Calu3 (cell line): Measurements from ENCODE around the gene ACADVL. TPM values are rescaled to one million over a fixed set of nuclear protein-coding genes. Genes with fewer than 3 reads are reported as not detected.
"Not testable (repeated sequence)": the region's sequence is repeated elsewhere in the genome, so short reads cannot be mapped to it uniquely, and the experiment has no call there.

ENCODE experiments used
- BruUV-seq: library from RNA; stranded (reverse); fragments of 400-500 nt; replicated peaks from 2 replicates; lab custom pipeline; 2021; lab: Mats Ljungman, UMichigan
- CTCF ChIA-PET: fragments of 300-600 bp; sonication (Branson Sonifier 250); formaldehyde crosslinking; loops from one replicate; lab custom pipeline; 2022; ENCODE audit warnings: antibody characterized with exemption; lab: Charles Lee
- DNase-seq: peaks from one replicate; pipeline ENCODE4 v3.0.0; 2022
- H3K27ac Mint-ChIP-seq: one replicate; pipeline ENCODE4 v1.8.0; 2022; ENCODE audit warnings: mixed read lengths; ENCODE audit not compliant: unreplicated experiment
- H3K27me3 Mint-ChIP-seq: one replicate; pipeline ENCODE4 v1.8.0; 2022; ENCODE audit warnings: mixed read lengths; ENCODE audit not compliant: unreplicated experiment
- H3K36me3 Mint-ChIP-seq: one replicate; pipeline ENCODE4 v1.8.0; 2022; ENCODE audit warnings: mild to moderate bottlenecking, moderate library complexity, mixed read lengths; ENCODE audit not compliant: insufficient read depth, unreplicated experiment
- H3K4me1 Mint-ChIP-seq: one replicate; pipeline ENCODE4 v1.8.0; 2022; ENCODE audit warnings: mild to moderate bottlenecking, low read depth, mixed read lengths; ENCODE audit not compliant: unreplicated experiment
- H3K4me3 Mint-ChIP-seq: one replicate; pipeline ENCODE4 v1.8.0; 2022; ENCODE audit warnings: mild to moderate bottlenecking, low read depth, moderate library complexity, mixed read lengths; ENCODE audit not compliant: unreplicated experiment
- H3K9me3 Mint-ChIP-seq: one replicate; pipeline ENCODE4 v1.8.0; 2022; ENCODE audit warnings: low read depth, mixed read lengths; ENCODE audit not compliant: unreplicated experiment
- intact Hi-C: fragments of 100-400 bp; cut with micrococcal nuclease; formaldehyde crosslinking; loops from one replicate; pipeline ENCODE4 v1.10.0; 2022; ENCODE audit not compliant: unreplicated experiment
- total RNA-seq: library from RNA; stranded (reverse); gene quantifications from 2 replicates; pipeline ENCODE4 v1.2.3, GENCODE V29; 2022
- TF ChIP-seq, protein P1 (sequence below): fragments of 200-600 bp; IDR thresholded peaks from one replicate; pipeline ENCODE4 v1.8.0; 2022; ENCODE audit warnings: antibody characterized with exemption; ENCODE audit not compliant: unreplicated experiment

Gene ACADVL
- total RNA-seq, 1 experiment from 2014 or later: 552 TPM

- intact Hi-C loops: no loop called here
- H3K4me1 Mint-ChIP-seq: no peaks in the 10 kb centered on the region
- H3K27me3 Mint-ChIP-seq: no peaks in the 10 kb centered on the region
- BruUV-seq: no TSS peak
- DNase-seq: peak; percentile 12
- CTCF ChIA-PET: interaction anchor here (1.0 to 2.6 kb wide), 3 partner anchors 13 to 132 kb away, joined by 3 to 20 read pairs (median 6); no protein-coding TSS in a partner anchor
- TF ChIP-seq, protein P1, sequence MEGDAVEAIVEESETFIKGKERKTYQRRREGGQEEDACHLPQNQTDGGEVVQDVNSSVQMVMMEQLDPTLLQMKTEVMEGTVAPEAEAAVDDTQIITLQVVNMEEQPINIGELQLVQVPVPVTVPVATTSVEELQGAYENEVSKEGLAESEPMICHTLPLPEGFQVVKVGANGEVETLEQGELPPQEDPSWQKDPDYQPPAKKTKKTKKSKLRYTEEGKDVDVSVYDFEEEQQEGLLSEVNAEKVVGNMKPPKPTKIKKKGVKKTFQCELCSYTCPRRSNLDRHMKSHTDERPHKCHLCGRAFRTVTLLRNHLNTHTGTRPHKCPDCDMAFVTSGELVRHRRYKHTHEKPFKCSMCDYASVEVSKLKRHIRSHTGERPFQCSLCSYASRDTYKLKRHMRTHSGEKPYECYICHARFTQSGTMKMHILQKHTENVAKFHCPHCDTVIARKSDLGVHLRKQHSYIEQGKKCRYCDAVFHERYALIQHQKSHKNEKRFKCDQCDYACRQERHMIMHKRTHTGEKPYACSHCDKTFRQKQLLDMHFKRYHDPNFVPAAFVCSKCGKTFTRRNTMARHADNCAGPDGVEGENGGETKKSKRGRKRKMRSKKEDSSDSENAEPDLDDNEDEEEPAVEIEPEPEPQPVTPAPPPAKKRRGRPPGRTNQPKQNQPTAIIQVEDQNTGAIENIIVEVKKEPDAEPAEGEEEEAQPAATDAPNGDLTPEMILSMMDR: no peak
- H3K4me3 Mint-ChIP-seq: no peak overlapping the region
- peaks cover 7% of the 10 kb centered on the region for H3K36me3 Mint-ChIP-seq
- no peak overlapping the region for H3K27ac Mint-ChIP-seq
- no peaks in the 10 kb centered on the region for H3K9me3 Mint-ChIP-seq
Observed at GRCh38 chr17:7177954-7178477, 41.7 kb upstream of the ACADVL start.

GRCh38 chr17:7178973-7179316 is 40.8 kb upstream of the ACADVL start:
- H3K9me3 Mint-ChIP-seq: no peaks in the 10 kb centered on the region
- TF ChIP-seq, protein P1: no peak
- CTCF ChIA-PET: interaction anchor here (1.1 to 2.6 kb wide), 2 partner anchors 17 to 133 kb away, joined by 4 to 20 read pairs; no protein-coding TSS in a partner anchor
- peaks cover 6% of the 10 kb centered on the region for H3K4me1 Mint-ChIP-seq
- no peaks in the 10 kb centered on the region for H3K27me3 Mint-ChIP-seq
- intact Hi-C loops: no loop called here
- no peak overlapping the region for H3K4me3 Mint-ChIP-seq
- peaks cover 7% of the 10 kb centered on the region for H3K36me3 Mint-ChIP-seq
- no peak for DNase-seq
- BruUV-seq: no TSS peak
- no peak overlapping the region for H3K27ac Mint-ChIP-seq

- intact Hi-C loops: no loop called here
- H3K36me3 Mint-ChIP-seq: peaks cover 7% of the 10 kb centered on the region
- no peak within 1 kb of the TSS for H3K27ac Mint-ChIP-seq
- CTCF ChIA-PET: interaction anchor here (0.5 to 1.1 kb wide), 2 partner anchors 17 to 19 kb away, joined by 3 to 4 read pairs; no protein-coding TSS in a partner anchor
- no TSS peak for BruUV-seq
- TF ChIP-seq, protein P1: no peak
- H3K27me3 Mint-ChIP-seq: no peaks in the 10 kb centered on the region
- H3K4me1 Mint-ChIP-seq: peaks cover 10% of the 10 kb centered on the region
- H3K4me3 Mint-ChIP-seq: no peak within 1 kb of the TSS
- no peak for DNase-seq
- no peaks in the 10 kb centered on the region for H3K9me3 Mint-ChIP-seq
Observed at GRCh38 chr17:7179317-7180254, 40.2 kb upstream of the ACADVL start, which contains the start of gene ASGR1. TSS of gene ASGR1 (minus strand) at chr17:7179370. CDS start at chr17:7178563, 807 bp downstream.

DNA sequence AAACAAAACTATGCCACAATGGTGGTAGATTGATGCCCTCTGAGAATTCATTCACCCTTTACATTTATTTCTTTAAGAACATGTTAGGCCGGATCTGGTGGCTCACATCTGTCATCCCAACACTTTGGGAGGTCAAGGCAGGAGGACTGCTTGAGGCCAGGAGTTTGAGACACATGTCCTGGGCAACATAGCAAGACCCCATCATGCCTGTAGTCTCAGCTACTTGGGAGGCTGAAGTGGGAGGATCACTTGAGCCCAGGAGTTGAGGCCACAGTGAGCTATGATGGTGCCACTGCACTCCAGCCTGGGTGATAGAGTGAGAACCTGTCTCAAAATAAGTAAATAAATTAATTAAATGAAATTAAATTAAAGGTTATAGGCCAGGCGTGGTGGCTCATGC is 37.6 kb upstream of the ACADVL start:
- intact Hi-C loops, H3K9me3 Mint-ChIP-seq, BruUV-seq, H3K27ac Mint-ChIP-seq, CTCF ChIA-PET, DNase-seq, H3K4me3 Mint-ChIP-seq, H3K36me3 Mint-ChIP-seq: not testable (repeated sequence)
- H3K4me1 Mint-ChIP-seq: peaks cover 18% of the 10 kb centered on the region
- H3K27me3 Mint-ChIP-seq: peaks cover 12% of the 10 kb centered on the region
